HepG2 (cell line): ENCODE measurements around the gene PDILT. TPM values are rescaled to one million over a fixed set of nuclear protein-coding genes. Genes with fewer than 3 reads are reported as not detected.

Experiments
- CBX5 ChIP-seq: sonication (generic); formaldehyde crosslinking; IDR thresholded peaks from 2 replicates; pipeline ENCODE4 v1.4.0; 2020; ENCODE audit warnings: missing genetic modification reagents, borderline replicate concordance
- MIER3 ChIP-seq: IDR thresholded peaks from 2 replicates; pipeline ENCODE4 v1.6.1; 2016; ENCODE audit warnings: missing compliant biosample characterization, borderline replicate concordance
- MXI1 ChIP-seq: IDR thresholded peaks from 3 replicates; pipeline ENCODE4 v1.6.1; 2012; ENCODE audit warnings: low read depth, low read length, inconsistent platforms, borderline replicate concordance
- PHF21A ChIP-seq: sonication (generic); formaldehyde crosslinking; IDR thresholded peaks from 2 replicates; pipeline ENCODE4 v1.5.0; 2020; ENCODE audit warnings: mild to moderate bottlenecking, missing genetic modification reagents
- POGZ ChIP-seq: sonication (generic); formaldehyde crosslinking; IDR thresholded peaks from 2 replicates; pipeline ENCODE4 v1.4.0; 2020; ENCODE audit warnings: mild to moderate bottlenecking, missing genetic modification reagents
- SOX5 ChIP-seq: IDR thresholded peaks from 2 replicates; pipeline ENCODE4 v1.6.1; 2016; ENCODE audit warnings: borderline replicate concordance
- TFAP4 ChIP-seq: sonication (generic); IDR thresholded peaks from 2 replicates; pipeline ENCODE4 v1.6.1; 2016; ENCODE audit warnings: low read depth, borderline replicate concordance
- XRCC5 ChIP-seq: fragments of 200-400 bp; formaldehyde crosslinking; optimal IDR thresholded peaks from 2 replicates; pipeline ENCODE3; 2017; ENCODE audit warnings: mild to moderate bottlenecking, low read length
- ZBTB26 ChIP-seq: IDR thresholded peaks from 2 replicates; pipeline ENCODE4 v1.6.1; 2016; ENCODE audit warnings: missing compliant biosample characterization, missing genetic modification reagents, borderline replicate concordance
- ZNF10 ChIP-seq: sonication (generic); formaldehyde crosslinking; IDR thresholded peaks from 2 replicates; pipeline ENCODE4 v1.4.0; 2020; ENCODE audit warnings: mild to moderate bottlenecking, low read depth, missing genetic modification reagents, borderline replicate concordance
- ZNF609 ChIP-seq: sonication (generic); formaldehyde crosslinking; IDR thresholded peaks from 2 replicates; pipeline ENCODE4 v1.4.0; 2020; ENCODE audit warnings: mild to moderate bottlenecking, missing genetic modification reagents, borderline replicate concordance
- polyA plus RNA-seq, 8 experiments: library from polyadenylated mRNA; depleted of rRNA in 3 of 8; stranded (reverse) in 7 of 8; unstranded in 1 of 8; fragments of >200 nt; fragmentation: Illumina TruSeq in 4 of 8; extraction: Trizol in 4 of 8; gene quantifications; 2 replicates each; pipeline versions ENCODE4 v1.2.1 to v1.2.3, GENCODE V29; 2011 to 2016; ENCODE audit warnings: low read depth in 4 of 8, missing spikeins in 1 of 8, mixed read lengths in 1 of 8; ENCODE audit not compliant: insufficient read depth in 1 of 8
- total RNA-seq, 5 experiments: library from RNA; depleted of rRNA; stranded (reverse); fragments of >200 nt; fragmentation: Illumina TruSeq; extraction: Trizol; gene quantifications; 2 replicates each; pipeline ENCODE4 v1.2.3, GENCODE V29; 2016; ENCODE audit warnings: low read depth in 1 of 5
- TF ChIP-seq, protein P1 (sequence below): sonication (generic); formaldehyde crosslinking; IDR thresholded peaks from 2 replicates; pipeline ENCODE4 v1.5.1; 2020; ENCODE audit warnings: missing genetic modification reagents, mild to moderate bottlenecking, borderline replicate concordance
- TF ChIP-seq, protein P2 (sequence below): IDR thresholded peaks from 2 replicates; pipeline ENCODE4 v1.6.1; 2016

The PDILT gene
- total and polyA plus RNA-seq, 2 of the 13 experiments (the other 11 are each of a cell fraction or from before 2014, with no cell fraction given), result not detected

GRCh38 chr16:20401475-20402016, 3.0 kb downstream of the PDILT start (continued):
- 0 out of 2 replicates have a peak, but pooled peaks have one; percentile 33 for TF ChIP-seq ZNF609
- 0 out of 2 replicates have a peak, but pooled peaks have one; percentile 24 for TF ChIP-seq SOX5 (CRISPR knock-in tag)
- TF ChIP-seq CBX5 (CRISPR knock-in tag), result peak; percentile 38; the same call in 1 of the 2 replicates
- peak; percentile 65; the same call in 1 of the 2 replicates for TF ChIP-seq TFAP4
- TF ChIP-seq ZBTB26 (CRISPR knock-in tag), result peak; percentile 70; the same call in 1 of the 2 replicates
- peak; percentile 47 for TF ChIP-seq XRCC5
- peak; percentile 47; the same call in 1 of the 2 replicates for TF ChIP-seq POGZ (CRISPR knock-in tag)
- no peak for TF ChIP-seq PHF21A (CRISPR knock-in tag)
- peak; percentile 16; the same call in 1 of the 3 replicates for TF ChIP-seq MXI1
- TF ChIP-seq, protein P1, sequence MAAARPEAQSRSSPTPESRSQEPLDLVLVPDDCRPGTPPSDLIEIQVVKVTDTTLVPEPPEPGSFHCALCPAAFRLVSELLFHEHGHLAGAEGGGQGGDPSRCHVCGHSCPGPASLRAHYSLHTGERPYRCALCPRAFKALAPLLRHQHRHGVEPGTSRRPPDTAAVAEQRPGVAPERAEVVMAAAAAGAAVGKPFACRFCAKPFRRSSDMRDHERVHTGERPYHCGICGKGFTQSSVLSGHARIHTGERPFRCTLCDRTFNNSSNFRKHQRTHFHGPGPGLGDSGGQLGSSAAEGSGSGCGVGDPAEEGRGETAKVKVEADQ (CRISPR knock-in tag), result no peak
- no peak for TF ChIP-seq ZNF10 (CRISPR knock-in tag)
- peak; percentile 58; the same call in 1 of the 2 replicates for TF ChIP-seq MIER3 (CRISPR knock-in tag)
- TF ChIP-seq, protein P2, sequence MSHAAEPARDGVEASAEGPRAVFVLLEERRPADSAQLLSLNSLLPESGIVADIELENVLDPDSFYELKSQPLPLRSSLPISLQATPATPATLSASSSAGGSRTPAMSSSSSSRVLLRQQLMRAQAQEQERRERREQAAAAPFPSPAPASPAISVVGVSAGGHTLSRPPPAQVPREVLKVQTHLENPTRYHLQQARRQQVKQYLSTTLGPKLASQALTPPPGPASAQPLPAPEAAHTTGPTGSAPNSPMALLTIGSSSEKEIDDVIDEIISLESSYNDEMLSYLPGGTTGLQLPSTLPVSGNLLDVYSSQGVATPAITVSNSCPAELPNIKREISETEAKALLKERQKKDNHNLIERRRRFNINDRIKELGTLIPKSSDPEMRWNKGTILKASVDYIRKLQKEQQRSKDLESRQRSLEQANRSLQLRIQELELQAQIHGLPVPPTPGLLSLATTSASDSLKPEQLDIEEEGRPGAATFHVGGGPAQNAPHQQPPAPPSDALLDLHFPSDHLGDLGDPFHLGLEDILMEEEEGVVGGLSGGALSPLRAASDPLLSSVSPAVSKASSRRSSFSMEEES (CRISPR knock-in tag), result peak; percentile 31; the same call in 1 of the 2 replicates
